Measurements from ENCODE around the gene BORCS6. TPM values are rescaled to one million over a fixed set of nuclear protein-coding genes. Genes with fewer than 3 reads are reported as not detected.

The BORCS6 gene
- total and polyA plus RNA-seq, 2 of the 13 experiments (the other 11 are each of a cell fraction or from before 2014, with no cell fraction given) = 2.0 to 5.1 TPM

DNA sequence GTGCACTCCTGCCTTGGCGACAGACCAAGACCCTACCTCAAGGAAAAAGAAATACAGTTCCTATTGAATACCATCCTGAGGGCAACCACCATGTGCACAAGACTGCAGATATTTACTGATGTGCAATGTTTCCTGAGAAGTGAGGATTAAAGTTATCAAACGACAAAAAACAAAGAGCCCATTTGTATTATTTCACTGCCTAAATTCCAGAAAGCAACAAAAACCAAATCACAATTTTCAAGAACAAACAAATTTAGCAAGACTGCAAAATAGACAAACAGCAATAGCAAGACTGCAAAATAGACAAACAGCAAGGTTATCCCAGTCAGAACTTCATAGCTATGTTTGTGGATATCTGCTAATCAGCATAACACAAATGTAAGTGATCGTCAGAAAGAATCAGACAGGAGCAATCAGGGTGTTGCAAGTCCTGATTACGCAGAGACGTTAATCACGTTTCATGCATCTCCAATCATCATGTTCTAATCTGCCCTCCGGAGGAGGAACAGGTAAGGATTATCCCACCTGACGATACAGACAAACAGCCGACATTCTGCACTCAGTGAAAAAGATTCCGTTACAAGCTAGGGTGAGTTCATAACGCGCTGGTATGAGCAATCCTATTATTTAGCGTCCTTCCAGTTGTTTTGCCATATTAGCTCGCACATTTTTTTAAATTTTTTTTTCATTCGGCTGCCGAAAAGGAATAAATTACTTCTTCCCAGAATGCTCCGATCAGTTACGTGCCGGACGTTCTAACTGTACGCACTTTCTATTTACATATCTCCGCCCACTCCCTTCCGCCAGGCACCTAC lies 16.7 kb downstream of the BORCS6 start (continued):
- TF ChIP-seq, protein P1, sequence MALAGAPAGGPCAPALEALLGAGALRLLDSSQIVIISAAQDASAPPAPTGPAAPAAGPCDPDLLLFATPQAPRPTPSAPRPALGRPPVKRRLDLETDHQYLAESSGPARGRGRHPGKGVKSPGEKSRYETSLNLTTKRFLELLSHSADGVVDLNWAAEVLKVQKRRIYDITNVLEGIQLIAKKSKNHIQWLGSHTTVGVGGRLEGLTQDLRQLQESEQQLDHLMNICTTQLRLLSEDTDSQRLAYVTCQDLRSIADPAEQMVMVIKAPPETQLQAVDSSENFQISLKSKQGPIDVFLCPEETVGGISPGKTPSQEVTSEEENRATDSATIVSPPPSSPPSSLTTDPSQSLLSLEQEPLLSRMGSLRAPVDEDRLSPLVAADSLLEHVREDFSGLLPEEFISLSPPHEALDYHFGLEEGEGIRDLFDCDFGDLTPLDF (CRISPR knock-in tag; IDR thresholded peaks at IDR 0.05) = peak; percentile 69
- TF ChIP-seq NR2F1 (CRISPR knock-in tag; IDR thresholded peaks at IDR 0.05) = 0 out of 4 replicates have a peak, but pooled peaks of 1 of the 2 experiments have one; percentile 47
- TF ChIP-seq RXRA (CRISPR knock-in tag; IDR thresholded peaks at IDR 0.05) = peak; percentile 72; the same call in 1 of the 2 replicates
- TF ChIP-seq POLR2G (IDR thresholded peaks at IDR 0.05; ENCODE audit: low read depth, low read length) = peak; percentile 100
- peak; percentile 89; the same call in 1 of the 2 replicates for TF ChIP-seq HOXA7 (CRISPR knock-in tag; IDR thresholded peaks at IDR 0.05)
- TF ChIP-seq, protein P2, sequence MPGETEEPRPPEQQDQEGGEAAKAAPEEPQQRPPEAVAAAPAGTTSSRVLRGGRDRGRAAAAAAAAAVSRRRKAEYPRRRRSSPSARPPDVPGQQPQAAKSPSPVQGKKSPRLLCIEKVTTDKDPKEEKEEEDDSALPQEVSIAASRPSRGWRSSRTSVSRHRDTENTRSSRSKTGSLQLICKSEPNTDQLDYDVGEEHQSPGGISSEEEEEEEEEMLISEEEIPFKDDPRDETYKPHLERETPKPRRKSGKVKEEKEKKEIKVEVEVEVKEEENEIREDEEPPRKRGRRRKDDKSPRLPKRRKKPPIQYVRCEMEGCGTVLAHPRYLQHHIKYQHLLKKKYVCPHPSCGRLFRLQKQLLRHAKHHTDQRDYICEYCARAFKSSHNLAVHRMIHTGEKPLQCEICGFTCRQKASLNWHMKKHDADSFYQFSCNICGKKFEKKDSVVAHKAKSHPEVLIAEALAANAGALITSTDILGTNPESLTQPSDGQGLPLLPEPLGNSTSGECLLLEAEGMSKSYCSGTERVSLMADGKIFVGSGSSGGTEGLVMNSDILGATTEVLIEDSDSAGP (CRISPR knock-in tag; IDR thresholded peaks at IDR 0.05; ENCODE audit: borderline replicate concordance) = no peak; the same call in 1 of the 2 replicates
- TF ChIP-seq TP53 (CRISPR knock-in tag; conservative IDR thresholded peaks at IDR 0.05) = peak; percentile 95; the same call in 1 of the 2 replicates
- TF ChIP-seq, protein P3, sequence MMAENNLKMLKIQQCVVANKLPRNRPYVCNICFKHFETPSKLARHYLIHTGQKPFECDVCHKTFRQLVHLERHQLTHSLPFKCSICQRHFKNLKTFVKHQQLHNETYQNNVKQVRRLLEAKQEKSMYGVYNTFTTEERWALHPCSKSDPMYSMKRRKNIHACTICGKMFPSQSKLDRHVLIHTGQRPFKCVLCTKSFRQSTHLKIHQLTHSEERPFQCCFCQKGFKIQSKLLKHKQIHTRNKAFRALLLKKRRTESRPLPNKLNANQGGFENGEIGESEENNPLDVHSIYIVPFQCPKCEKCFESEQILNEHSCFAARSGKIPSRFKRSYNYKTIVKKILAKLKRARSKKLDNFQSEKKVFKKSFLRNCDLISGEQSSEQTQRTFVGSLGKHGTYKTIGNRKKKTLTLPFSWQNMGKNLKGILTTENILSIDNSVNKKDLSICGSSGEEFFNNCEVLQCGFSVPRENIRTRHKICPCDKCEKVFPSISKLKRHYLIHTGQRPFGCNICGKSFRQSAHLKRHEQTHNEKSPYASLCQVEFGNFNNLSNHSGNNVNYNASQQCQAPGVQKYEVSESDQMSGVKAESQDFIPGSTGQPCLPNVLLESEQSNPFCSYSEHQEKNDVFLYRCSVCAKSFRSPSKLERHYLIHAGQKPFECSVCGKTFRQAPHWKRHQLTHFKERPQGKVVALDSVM (CRISPR knock-in tag; IDR thresholded peaks at IDR 0.05) = no peak
- no peak for TF ChIP-seq ZNF296 (CRISPR knock-in tag; conservative IDR thresholded peaks at IDR 0.05)
- TF ChIP-seq, protein P4, sequence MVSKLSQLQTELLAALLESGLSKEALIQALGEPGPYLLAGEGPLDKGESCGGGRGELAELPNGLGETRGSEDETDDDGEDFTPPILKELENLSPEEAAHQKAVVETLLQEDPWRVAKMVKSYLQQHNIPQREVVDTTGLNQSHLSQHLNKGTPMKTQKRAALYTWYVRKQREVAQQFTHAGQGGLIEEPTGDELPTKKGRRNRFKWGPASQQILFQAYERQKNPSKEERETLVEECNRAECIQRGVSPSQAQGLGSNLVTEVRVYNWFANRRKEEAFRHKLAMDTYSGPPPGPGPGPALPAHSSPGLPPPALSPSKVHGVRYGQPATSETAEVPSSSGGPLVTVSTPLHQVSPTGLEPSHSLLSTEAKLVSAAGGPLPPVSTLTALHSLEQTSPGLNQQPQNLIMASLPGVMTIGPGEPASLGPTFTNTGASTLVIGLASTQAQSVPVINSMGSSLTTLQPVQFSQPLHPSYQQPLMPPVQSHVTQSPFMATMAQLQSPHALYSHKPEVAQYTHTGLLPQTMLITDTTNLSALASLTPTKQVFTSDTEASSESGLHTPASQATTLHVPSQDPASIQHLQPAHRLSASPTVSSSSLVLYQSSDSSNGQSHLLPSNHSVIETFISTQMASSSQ (IDR thresholded peaks at IDR 0.05; ENCODE audit: low read depth) = no peak; the same call in 1 of the 2 replicates
- TF ChIP-seq, protein P4 (CRISPR knock-in tag; IDR thresholded peaks at IDR 0.05; ENCODE audit: borderline replicate concordance) = peak; percentile 74; the same call in 1 of the 2 replicates
- no peak for TF ChIP-seq ZNF782 (CRISPR knock-in tag; IDR thresholded peaks at IDR 0.05; ENCODE audit: borderline replicate concordance)
- TF ChIP-seq ZFP90 (CRISPR knock-in tag; IDR thresholded peaks at IDR 0.05; ENCODE audit: borderline replicate concordance) = peak; percentile 96; the same call in 1 of the 2 replicates
- TF ChIP-seq, protein P5, sequence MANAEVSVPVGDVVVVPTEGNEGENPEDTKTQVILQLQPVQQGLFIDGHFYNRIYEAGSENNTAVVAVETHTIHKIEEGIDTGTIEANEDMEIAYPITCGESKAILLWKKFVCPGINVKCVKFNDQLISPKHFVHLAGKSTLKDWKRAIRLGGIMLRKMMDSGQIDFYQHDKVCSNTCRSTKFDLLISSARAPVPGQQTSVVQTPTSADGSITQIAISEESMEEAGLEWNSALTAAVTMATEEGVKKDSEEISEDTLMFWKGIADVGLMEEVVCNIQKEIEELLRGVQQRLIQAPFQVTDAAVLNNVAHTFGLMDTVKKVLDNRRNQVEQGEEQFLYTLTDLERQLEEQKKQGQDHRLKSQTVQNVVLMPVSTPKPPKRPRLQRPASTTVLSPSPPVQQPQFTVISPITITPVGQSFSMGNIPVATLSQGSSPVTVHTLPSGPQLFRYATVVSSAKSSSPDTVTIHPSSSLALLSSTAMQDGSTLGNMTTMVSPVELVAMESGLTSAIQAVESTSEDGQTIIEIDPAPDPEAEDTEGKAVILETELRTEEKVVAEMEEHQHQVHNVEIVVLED (CRISPR knock-in tag; IDR thresholded peaks at IDR 0.05; ENCODE audit: borderline replicate concordance) = peak; percentile 91

Measured in HepG2 (cell line).